GM18511 (cell line): ENCODE data around the gene HOPX.
"Not testable (repeated sequence)": the region's sequence is repeated elsewhere in the genome, so short reads cannot be mapped to it uniquely, and the experiment has no call there.

ENCODE experiments used
- ATAC-seq: cut with Tn5 transposase; IDR thresholded peaks from one replicate; pipeline ENCODE4 v1.9.1; 2021; ENCODE audit warnings: mild to moderate bottlenecking, moderate library complexity; ENCODE audit not compliant: unreplicated experiment

Gene HOPX

DNA sequence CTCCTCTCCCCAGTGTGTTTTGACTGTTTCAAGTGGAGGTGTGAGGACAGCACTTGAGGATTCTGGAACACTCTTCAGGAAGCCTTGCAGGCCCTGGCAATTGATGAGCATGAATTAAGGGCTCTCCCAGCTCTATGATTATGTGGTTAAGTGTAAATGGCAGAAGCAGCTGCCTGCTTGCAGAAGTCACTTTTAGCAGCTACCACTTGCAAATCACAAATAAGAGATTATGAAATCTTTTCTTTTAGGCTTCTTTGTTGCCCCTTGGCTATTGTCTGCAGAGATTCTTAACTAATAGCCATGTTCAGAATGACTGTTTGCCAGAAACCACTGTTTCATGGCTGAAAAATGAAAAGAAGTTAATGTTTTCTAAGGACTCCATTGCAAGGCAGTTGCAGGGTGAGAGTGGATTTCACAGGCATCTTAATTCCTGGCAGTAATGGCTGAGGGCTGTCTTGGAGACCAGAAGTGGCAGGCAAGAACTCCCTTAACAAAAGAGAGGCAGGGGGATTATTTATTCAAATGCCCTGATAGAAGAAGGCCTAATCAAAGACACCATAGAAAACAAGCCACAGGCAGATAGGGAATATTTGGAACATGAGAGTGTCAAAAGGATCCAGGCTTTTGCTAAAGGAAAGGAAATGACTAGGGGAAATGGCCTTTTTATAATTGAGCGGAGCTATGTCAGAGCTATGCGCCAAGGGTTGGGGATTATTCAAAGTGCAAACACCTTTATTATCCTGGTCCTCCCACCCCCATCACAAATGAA, 8.3 kb upstream of the HOPX start:
- ATAC-seq, result no peak

- ATAC-seq, result no peak
Measured at GRCh38 chr4:56688094-56688647, 7.1 kb upstream of the HOPX start.

GRCh38 chr4:56686537-56687231, 5.6 kb upstream of the HOPX start:
- ATAC-seq, result no peak

DNA sequence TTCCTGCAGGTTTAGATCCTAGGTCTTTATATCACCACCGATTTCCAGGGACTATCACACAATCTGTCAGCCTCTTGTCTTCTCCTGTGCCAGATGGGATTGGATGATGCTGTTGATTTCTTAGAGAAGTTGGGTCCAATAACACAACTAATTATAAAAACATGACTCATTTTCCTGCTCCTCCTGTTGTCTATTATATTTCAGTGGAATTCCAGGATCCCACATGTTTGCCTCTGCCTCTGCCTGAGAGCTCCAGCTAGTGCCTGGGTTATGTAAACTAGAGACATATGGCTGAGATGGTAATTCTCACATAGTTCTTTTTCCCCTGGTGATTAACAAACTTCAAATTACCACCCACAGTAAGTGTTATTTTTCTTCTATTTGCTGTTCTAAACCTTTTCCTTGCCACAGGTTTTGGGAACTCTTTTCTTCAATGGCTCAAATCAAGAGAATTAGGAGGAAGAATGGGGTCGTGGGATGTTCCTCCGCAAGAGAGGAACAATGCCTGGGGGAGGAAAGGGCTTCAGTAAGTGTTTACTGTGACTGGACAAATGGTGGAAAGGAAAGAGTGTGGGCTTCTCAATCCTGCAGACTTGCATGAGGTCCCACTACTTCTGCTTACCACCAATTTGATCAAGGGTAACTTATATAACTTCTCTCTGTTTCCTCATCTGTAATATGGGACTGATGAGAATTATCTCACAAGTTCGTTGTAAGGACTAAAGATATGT, 3.4 kb upstream of the HOPX start:
- no peak for ATAC-seq

- no peak for ATAC-seq
Measured at GRCh38 chr4:56683455-56683854, 2.4 kb upstream of the HOPX start.

GRCh38 chr4:56681853-56682525, 893 bp upstream of the HOPX start:
- ATAC-seq, result no peak

DNA sequence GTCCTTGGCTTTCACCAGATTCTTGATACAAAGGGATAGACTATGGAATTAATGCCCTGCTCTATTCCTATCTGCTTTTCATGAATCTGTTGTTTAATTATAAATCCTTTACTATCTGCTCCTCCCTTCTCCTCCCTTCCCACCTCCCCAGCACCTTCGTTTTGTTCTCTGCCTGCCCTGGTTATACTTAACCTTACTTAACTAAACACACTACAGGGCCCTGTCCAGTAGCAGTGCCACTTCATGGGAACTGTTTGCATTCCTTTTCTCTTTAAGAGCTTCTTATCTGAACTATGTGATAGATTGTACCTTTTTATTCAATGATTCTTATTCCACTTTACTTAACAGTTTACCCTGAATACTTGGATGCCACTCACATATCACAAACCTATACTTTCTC, 830 bp downstream of the HOPX start:
- ATAC-seq, result no peak

- ATAC-seq, result no peak
Measured at GRCh38 chr4:56677711-56678110, 3.4 kb downstream of the HOPX start.

DNA sequence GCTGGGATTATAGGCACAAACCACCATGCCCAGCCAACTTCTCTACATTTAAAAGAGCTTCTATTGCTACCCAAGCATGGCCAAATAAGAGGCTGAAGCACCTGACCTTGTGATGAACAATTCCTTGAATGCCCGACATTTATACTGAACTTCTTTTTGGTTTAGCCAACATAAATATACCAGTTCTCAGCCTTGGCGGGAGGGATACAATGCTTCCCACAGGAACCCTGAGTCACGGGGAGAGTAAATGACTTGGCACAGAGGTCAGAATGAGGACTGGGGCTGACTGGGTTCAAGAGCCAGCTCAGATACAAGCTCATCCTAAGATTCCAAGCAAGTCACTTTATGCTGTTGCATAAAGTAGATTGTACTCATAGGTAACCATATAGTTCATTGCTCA, 6.1 kb downstream of the HOPX start:
- ATAC-seq, result no peak

DNA sequence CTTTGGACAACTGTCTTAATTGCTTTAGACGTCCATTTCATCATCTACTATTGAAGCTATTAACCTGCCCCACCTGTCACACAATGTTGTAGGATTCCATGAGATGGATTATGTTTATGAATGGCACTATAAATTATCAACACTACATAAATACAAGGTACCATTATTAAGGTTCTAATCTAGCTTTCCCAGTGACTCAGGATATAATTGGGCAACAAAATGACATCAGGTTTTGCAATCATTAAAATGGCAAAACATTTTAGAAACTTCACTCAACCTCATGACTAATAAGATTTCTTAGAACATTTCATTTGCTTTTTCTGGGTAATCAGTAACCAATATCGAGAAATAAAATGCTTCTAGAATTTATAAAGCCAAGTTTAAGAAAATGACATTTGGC, 9.2 kb downstream of the HOPX start:
- ATAC-seq, result no peak

- no peak for ATAC-seq
Measured at GRCh38 chr4:56671373-56671772, 9.7 kb downstream of the HOPX start.

- no peak for ATAC-seq
Measured at GRCh38 chr4:56668267-56668666, 12.8 kb downstream of the HOPX start.

DNA sequence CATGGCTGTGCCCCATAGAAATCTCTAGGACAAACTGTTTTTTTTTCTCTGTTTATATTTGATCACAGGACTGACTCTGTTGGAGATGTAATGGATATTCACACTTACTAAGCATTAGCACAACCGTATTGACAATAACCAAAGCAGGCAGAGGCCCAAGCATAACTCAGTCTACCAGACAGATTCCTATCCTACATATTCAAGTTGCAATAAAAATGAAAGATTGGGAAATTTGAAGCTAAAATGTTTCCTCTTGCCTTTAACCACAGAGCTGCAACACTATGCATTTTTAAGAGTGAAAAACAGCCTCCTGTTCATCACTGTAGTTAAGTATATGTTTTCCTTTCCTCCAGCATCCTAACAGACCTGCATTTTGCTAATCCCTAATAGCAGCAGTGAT, 13.7 kb downstream of the HOPX start:
- not testable (repeated sequence) for ATAC-seq

GRCh38 chr4:56666279-56666678, 14.8 kb downstream of the HOPX start:
- no peak for ATAC-seq

- ATAC-seq, result no peak
Measured at GRCh38 chr4:56665781-56666180, 15.3 kb downstream of the HOPX start.

- ATAC-seq, result no peak
Measured at GRCh38 chr4:56662782-56663468, 18.2 kb downstream of the HOPX start.

GRCh38 chr4:56659946-56660345, 21.1 kb downstream of the HOPX start:
- ATAC-seq, result no peak

- ATAC-seq, result no peak
Measured at GRCh38 chr4:56658528-56658927, 22.6 kb downstream of the HOPX start.

DNA sequence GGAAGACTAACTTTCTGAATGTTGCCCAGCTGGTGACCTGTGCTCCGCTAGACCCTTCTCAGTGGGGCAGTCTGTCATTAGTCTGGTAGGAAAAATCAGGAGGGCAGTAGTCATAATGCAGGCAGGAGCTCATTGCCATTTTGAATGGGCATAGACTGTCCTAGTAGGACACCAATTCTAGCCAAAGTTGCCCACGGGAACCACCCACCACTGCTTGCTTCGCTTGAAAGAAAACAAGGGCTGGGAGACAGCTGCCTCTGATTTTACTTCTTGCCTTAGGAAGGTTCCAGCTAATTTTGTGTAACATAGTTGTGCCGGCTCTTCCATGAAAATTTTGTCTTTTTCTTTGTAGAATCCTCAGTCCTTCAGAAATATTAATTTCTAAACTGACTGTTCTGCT, 23.3 kb downstream of the HOPX start:
- ATAC-seq, result no peak

- no peak for ATAC-seq
Measured at GRCh38 chr4:56657128-56657527, 24.0 kb downstream of the HOPX start.

DNA sequence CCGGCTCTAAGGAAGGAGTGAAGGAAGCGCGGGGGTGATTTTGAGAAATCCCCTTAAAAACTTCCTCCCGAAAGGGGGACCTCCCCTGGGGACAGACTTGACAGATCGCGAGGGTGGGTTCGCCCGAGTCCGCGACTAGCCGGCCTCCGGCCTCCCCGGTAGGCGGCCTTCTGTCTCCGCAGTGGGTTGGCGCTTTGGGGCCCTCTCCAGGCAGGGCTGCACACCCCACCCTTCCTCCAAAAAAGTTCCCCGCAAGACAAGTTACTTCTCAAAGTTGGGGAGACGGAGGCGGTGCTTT, 24.8 kb downstream of the HOPX start:
- ATAC-seq, result peak; percentile 51
